K562 (cell line): ENCODE measurements around the gene CYP2C9. TPM values are rescaled to one million over a fixed set of nuclear protein-coding genes. Genes with fewer than 3 reads are reported as not detected.

Source experiments
- ATAC-seq: fragments of 200-7000 bp; cut with Tn5 transposase; 3 replicates; pipeline ENCODE4 v1.9.1; 2020; ENCODE audit warnings: moderate library complexity
- BruUV-seq: library from RNA; stranded (reverse); fragments of 400-500 nt; replicated peaks from 2 replicates; lab custom pipeline; 2021; lab: Mats Ljungman, UMichigan
- CTCF ChIA-PET: fragments of 300-600 bp; formaldehyde crosslinking; extraction: SDS; loops from one replicate; lab custom pipeline; 2021; ENCODE audit warnings: low intra/inter-chr PET ratio; lab: Yijun Ruan, JAX
- POLR2A ChIA-PET: fragments of 300-600, 350-650 bp; sonication (Branson Sonifier 250); formaldehyde crosslinking; extraction: SDS; loops from one replicate; lab custom pipeline; 2021; ENCODE audit warnings: antibody characterized with exemption, inconsistent platforms; lab: Yijun Ruan, JAX
- DNase-seq, 4 experiments: peaks; one replicate each; pipeline versions ENCODE4 v3.0.0 to v3.0.0-alpha.2; 2011 to 2018; ENCODE audit warnings: low spot score in 3 of 4, mixed read lengths in 3 of 4; ENCODE audit errors: extremely low read depth in 1 of 4
- FAIRE-seq: peaks from 2 replicates; lab custom pipeline; 2011; peaks lifted over from hg19 to GRCh38; lab: Jason Lieb, UNC
- H2AFZ ChIP-seq: 2 replicates; pipeline ENCODE4 v1.6.0; 2011; ENCODE audit warnings: low read depth, low read length, control low read depth, inconsistent platforms
- H3K27ac ChIP-seq: fragments of 200-600 bp; 3 replicates; pipeline ENCODE4 v1.8.0; 2011; ENCODE audit warnings: low read depth, mild to moderate bottlenecking, control low read depth, inconsistent platforms, low read length, moderate library complexity, mixed read lengths; ENCODE audit errors: extremely low read depth
- H3K27me3 ChIP-seq, 2 experiments: fragments of 300-600 bp in 1 of 2; 2 replicates in 1 of 2; 3 replicates in 1 of 2; pipeline versions ENCODE4 v1.6.0 to v1.8.0; 2011; ENCODE audit warnings: inconsistent platforms in 2 of 2, low read length in 2 of 2, mild to moderate bottlenecking in 1 of 2, mixed read lengths in 1 of 2, moderate library complexity in 1 of 2; ENCODE audit not compliant: control insufficient read depth in 2 of 2, insufficient read depth in 2 of 2
- H3K36me3 ChIP-seq: fragments of 300-600 bp; 3 replicates; pipeline ENCODE4 v1.8.0; 2011; ENCODE audit warnings: mild to moderate bottlenecking, low read length, inconsistent platforms; ENCODE audit not compliant: control insufficient read depth, insufficient read depth
- H3K4me1 ChIP-seq, 2 experiments: fragments of 200-600 bp in 1 of 2; replicated peaks in 1 of 2; 2 replicates in 1 of 2; 3 replicates in 1 of 2; pipeline versions ENCODE4 v1.5.1 to v1.8.0; 2011; ENCODE audit warnings: inconsistent platforms in 2 of 2, low read length in 2 of 2, mild to moderate bottlenecking in 1 of 2, mixed read lengths in 1 of 2, moderate library complexity in 1 of 2; ENCODE audit not compliant: control insufficient read depth in 2 of 2, insufficient read depth in 2 of 2
- H3K4me2 ChIP-seq: 2 replicates; pipeline ENCODE4 v1.6.1; 2011; ENCODE audit warnings: low read length, control low read depth, inconsistent platforms, mixed read lengths; ENCODE audit not compliant: insufficient read depth
- H3K4me3 ChIP-seq: fragments of 200-600 bp; sonication (generic), shearing (Covaris generic); 2 replicates; pipeline ENCODE4 v1.5.1; 2016; ENCODE audit warnings: control low read depth, inconsistent platforms
- H3K79me2 ChIP-seq: fragments of 200-600 bp; 3 replicates; pipeline ENCODE4 v1.8.0; 2011; ENCODE audit warnings: low read length, inconsistent platforms; ENCODE audit not compliant: control insufficient read depth, insufficient read depth
- H3K9ac ChIP-seq, 2 experiments: 2 replicates each; pipeline versions ENCODE4 v1.6.0 to v1.6.1; 2011; ENCODE audit warnings: low read depth in 2 of 2, low read length in 2 of 2, control low read depth in 1 of 2, inconsistent platforms in 1 of 2, mild to moderate bottlenecking in 1 of 2, mixed read lengths in 1 of 2; ENCODE audit not compliant: insufficient read depth in 1 of 2
- H3K9me1 ChIP-seq: one replicate; pipeline ENCODE4 v1.6.0; 2011; ENCODE audit warnings: inconsistent platforms, mild to moderate bottlenecking, low read length, moderate library complexity; ENCODE audit not compliant: control insufficient read depth, insufficient read depth
- H3K9me3 ChIP-seq: replicated peaks from 2 replicates; pipeline ENCODE4 v1.5.1; 2011; ENCODE audit warnings: low read depth, low read length, inconsistent platforms; ENCODE audit not compliant: control insufficient read depth, insufficient read depth
- H4K20me1 ChIP-seq: replicated peaks from 2 replicates; pipeline ENCODE4 v1.6.1; 2011; ENCODE audit warnings: low read length, inconsistent platforms, mixed read lengths; ENCODE audit not compliant: control insufficient read depth, insufficient read depth
- BRCA1 ChIP-seq, 2 experiments: fragments of 450-650 bp in 1 of 2; sonication (generic) in 1 of 2; formaldehyde crosslinking in 1 of 2; IDR thresholded peaks; 2 replicates each; pipeline versions ENCODE4 v1.5.0 to v1.6.1; 2017 to 2020; ENCODE audit warnings: mild to moderate bottlenecking in 1 of 2, missing genetic modification reagents in 1 of 2
- COPS2 ChIP-seq: fragments of 450-650 bp; conservative IDR thresholded peaks from 2 replicates; pipeline ENCODE4 v1.6.1; 2016; ENCODE audit warnings: mild to moderate bottlenecking, moderate library complexity
- FOXK1 ChIP-seq: sonication (generic); formaldehyde crosslinking; IDR thresholded peaks from 2 replicates; pipeline ENCODE4 v1.8.0; 2022; ENCODE audit warnings: missing genetic modification reagents, mild to moderate bottlenecking, borderline replicate concordance
- GTF2F1 ChIP-seq: IDR thresholded peaks from 2 replicates; pipeline ENCODE4 v1.6.1; 2011; ENCODE audit warnings: low read depth, low read length, improper control_type of control experiment
- XRCC5 ChIP-seq: fragments of 200-400 bp; formaldehyde crosslinking; IDR thresholded peaks from 2 replicates; pipeline ENCODE4 v1.6.1; 2017; ENCODE audit warnings: low read depth, mild to moderate bottlenecking, low read length
- ZC3H4 ChIP-seq: sonication (generic); formaldehyde crosslinking; IDR thresholded peaks from 2 replicates; pipeline ENCODE4 v1.9.0; 2021; ENCODE audit warnings: missing genetic modification reagents, borderline replicate concordance
- ZNF133 ChIP-seq: fragments of 250-450 bp; sonication (Bioruptor Pico); IDR thresholded peaks from 2 replicates; pipeline ENCODE4 v1.4.0; 2020; ENCODE audit warnings: mild to moderate bottlenecking
- ZNF444 ChIP-seq: fragments of 250-450 bp; sonication (Bioruptor Pico); IDR thresholded peaks from 2 replicates; pipeline ENCODE4 v1.4.0; 2020; ENCODE audit warnings: mild to moderate bottlenecking, moderate library complexity
- ZNF77 ChIP-seq: fragments of 250-450 bp; sonication (Bioruptor Pico); IDR thresholded peaks from 2 replicates; pipeline ENCODE4 v1.5.0; 2020
- in situ Hi-C: fragments of 300-500 bp; cut with MboI; formaldehyde crosslinking; loops from 4 replicates; pipeline ENCODE4 v1.15.0; 2018; ENCODE audit warnings: inconsistent platforms, mixed read lengths
- intact Hi-C: fragments of 100-400 bp; cut with micrococcal nuclease; formaldehyde crosslinking; loops from 2 replicates; pipeline ENCODE4 v1.14.2; 2022
- polyA plus RNA-seq, 8 experiments: library from polyadenylated mRNA; depleted of rRNA in 4 of 8; stranded (reverse) in 5 of 8; unstranded in 3 of 8; fragments of >200 nt; fragmentation: Nextera tagmentation in 2 of 8; fragmentation: Illumina TruSeq in 1 of 8; extraction: Ambion mirVana in 2 of 8; extraction: Trizol in 1 of 8; gene quantifications; 2 replicates each; pipeline versions ENCODE4 v1.2.1 to v1.2.3, GENCODE V29; 2011 to 2014; ENCODE audit warnings: inconsistent platforms in 1 of 8, missing spikeins in 1 of 8
- total RNA-seq, 7 experiments: library from RNA; depleted of rRNA in 6 of 7; stranded (reverse); fragments of >200 nt in 6 of 7; fragmentation: Illumina TruSeq in 2 of 7; extraction: Trizol in 2 of 7; gene quantifications; 2 replicates each; pipeline versions ENCODE4 v1.2.1 to v1.2.3, GENCODE V29; 2011 to 2021; ENCODE audit warnings: low replicate concordance in 1 of 7
- TF ChIP-seq, protein P1 (sequence below), 3 experiments: IDR thresholded peaks in 2 of 3; conservative IDR thresholded peaks in 1 of 3; 2 replicates each; pipeline ENCODE4 v1.5.1; 2011 to 2012; ENCODE audit warnings: low read length in 3 of 3, mild to moderate bottlenecking in 3 of 3, control low read depth in 2 of 3, improper control_type of control experiment in 1 of 3, inconsistent platforms in 1 of 3, low read depth in 1 of 3, mixed read lengths in 1 of 3, moderate library complexity in 1 of 3; ENCODE audit not compliant: insufficient read depth in 2 of 3
- TF ChIP-seq, protein P2 (sequence below): fragments of 450-650 bp; formaldehyde crosslinking; IDR thresholded peaks from 2 replicates; pipeline ENCODE4 v1.4.0; 2020; ENCODE audit warnings: mild to moderate bottlenecking, moderate library complexity
- TF ChIP-seq, protein P3 (sequence below), 2 experiments: fragments of 450-650 bp; IDR thresholded peaks; 2 replicates each; pipeline ENCODE4 v1.6.1; 2016
- TF ChIP-seq, protein P4 (sequence below): fragments of 450-650 bp; conservative IDR thresholded peaks from 2 replicates; pipeline ENCODE4 v1.6.1; 2016; ENCODE audit warnings: missing genetic modification characterization, low read depth, mild to moderate bottlenecking, control low read depth, missing compliant biosample characterization
- TF ChIP-seq, protein P5 (sequence below): IDR thresholded peaks from 3 replicates; pipeline ENCODE4 v1.6.1; 2011; ENCODE audit warnings: borderline replicate concordance, mild to moderate bottlenecking, moderate library complexity; ENCODE audit not compliant: insufficient read length; ENCODE audit errors: extremely low read depth

Gene CYP2C9
- total and polyA plus RNA-seq, 9 of the 15 experiments (the other 6 are each of a cell fraction or from before 2014, with no cell fraction given), result 0.22 TPM; not detected in 8

DNA sequence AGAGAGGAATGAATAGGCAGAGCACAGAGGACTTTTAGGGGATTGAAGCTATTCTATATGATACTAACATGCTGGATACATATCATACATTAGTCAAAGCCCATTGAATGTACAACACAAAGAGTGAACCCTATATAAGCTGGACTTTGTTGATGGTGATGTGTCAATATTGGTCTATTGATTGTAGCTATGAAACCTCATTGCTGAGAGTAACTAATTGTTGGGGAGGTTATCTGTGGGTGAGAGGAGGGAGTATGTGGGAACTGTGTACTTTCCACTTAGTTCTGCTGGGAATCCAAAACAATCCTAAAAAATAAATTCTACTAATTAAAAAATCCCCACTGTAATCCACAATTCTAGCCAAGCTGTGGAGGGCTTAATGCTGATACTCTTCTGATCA is 22.0 kb upstream of the CYP2C9 start:
- Histone ChIP-seq H3K36me3 (no peaks in the 10 kb centered on the region), H3K4me1 (no peaks in the 10 kb centered on the region), H3K9me1 (no peaks in the 10 kb centered on the region), H2AFZ (no peak overlapping the region), H3K27me3 (no peaks in the 10 kb centered on the region), H3K27ac (no peak overlapping the region), H3K9ac (no peak overlapping the region), H3K4me3 (no peak overlapping the region), H3K4me2 (no peak overlapping the region), H4K20me1 (no peaks in the 10 kb centered on the region), H3K9me3 (no peaks in the 10 kb centered on the region), H3K79me2 (no peaks in the 10 kb centered on the region)
- FAIRE-seq (no peak), ATAC-seq (no peak), DNase-seq (no peak)
- BruUV-seq, result no TSS peak
- POLR2A ChIA-PET, result no interaction called here
- intact Hi-C loops, result no loop called here
- in situ Hi-C loops, result no loop called here
- CTCF ChIA-PET, result no interaction called here
- TF ChIP-seq XRCC5, result no peak
- TF ChIP-seq, protein P1, sequence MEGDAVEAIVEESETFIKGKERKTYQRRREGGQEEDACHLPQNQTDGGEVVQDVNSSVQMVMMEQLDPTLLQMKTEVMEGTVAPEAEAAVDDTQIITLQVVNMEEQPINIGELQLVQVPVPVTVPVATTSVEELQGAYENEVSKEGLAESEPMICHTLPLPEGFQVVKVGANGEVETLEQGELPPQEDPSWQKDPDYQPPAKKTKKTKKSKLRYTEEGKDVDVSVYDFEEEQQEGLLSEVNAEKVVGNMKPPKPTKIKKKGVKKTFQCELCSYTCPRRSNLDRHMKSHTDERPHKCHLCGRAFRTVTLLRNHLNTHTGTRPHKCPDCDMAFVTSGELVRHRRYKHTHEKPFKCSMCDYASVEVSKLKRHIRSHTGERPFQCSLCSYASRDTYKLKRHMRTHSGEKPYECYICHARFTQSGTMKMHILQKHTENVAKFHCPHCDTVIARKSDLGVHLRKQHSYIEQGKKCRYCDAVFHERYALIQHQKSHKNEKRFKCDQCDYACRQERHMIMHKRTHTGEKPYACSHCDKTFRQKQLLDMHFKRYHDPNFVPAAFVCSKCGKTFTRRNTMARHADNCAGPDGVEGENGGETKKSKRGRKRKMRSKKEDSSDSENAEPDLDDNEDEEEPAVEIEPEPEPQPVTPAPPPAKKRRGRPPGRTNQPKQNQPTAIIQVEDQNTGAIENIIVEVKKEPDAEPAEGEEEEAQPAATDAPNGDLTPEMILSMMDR (IDR thresholded peaks at IDR 0.05 in 2 of 3, conservative IDR thresholded peaks at IDR 0.05 in 1 of 3; ENCODE audit: insufficient read depth in 2 of 3, low read depth in 1 of 3, low read length in 3 of 3), result no peak
- no peak for TF ChIP-seq ZC3H4
- TF ChIP-seq FOXK1 (CRISPR knock-in tag), result no peak
- TF ChIP-seq COPS2, result no peak
- TF ChIP-seq, protein P2, sequence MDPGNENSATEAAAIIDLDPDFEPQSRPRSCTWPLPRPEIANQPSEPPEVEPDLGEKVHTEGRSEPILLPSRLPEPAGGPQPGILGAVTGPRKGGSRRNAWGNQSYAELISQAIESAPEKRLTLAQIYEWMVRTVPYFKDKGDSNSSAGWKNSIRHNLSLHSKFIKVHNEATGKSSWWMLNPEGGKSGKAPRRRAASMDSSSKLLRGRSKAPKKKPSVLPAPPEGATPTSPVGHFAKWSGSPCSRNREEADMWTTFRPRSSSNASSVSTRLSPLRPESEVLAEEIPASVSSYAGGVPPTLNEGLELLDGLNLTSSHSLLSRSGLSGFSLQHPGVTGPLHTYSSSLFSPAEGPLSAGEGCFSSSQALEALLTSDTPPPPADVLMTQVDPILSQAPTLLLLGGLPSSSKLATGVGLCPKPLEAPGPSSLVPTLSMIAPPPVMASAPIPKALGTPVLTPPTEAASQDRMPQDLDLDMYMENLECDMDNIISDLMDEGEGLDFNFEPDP (CRISPR knock-in tag), result no peak
- TF ChIP-seq, protein P3, sequence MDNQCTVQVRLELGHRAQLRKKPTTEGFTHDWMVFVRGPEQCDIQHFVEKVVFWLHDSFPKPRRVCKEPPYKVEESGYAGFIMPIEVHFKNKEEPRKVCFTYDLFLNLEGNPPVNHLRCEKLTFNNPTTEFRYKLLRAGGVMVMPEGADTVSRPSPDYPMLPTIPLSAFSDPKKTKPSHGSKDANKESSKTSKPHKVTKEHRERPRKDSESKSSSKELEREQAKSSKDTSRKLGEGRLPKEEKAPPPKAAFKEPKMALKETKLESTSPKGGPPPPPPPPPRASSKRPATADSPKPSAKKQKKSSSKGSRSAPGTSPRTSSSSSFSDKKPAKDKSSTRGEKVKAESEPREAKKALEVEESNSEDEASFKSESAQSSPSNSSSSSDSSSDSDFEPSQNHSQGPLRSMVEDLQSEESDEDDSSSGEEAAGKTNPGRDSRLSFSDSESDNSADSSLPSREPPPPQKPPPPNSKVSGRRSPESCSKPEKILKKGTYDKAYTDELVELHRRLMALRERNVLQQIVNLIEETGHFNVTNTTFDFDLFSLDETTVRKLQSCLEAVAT (IDR thresholded peaks at IDR 0.05), result no peak
- TF ChIP-seq GTF2F1, result no peak
- TF ChIP-seq ZNF77 (CRISPR knock-in tag), result no peak
- TF ChIP-seq, protein P4, sequence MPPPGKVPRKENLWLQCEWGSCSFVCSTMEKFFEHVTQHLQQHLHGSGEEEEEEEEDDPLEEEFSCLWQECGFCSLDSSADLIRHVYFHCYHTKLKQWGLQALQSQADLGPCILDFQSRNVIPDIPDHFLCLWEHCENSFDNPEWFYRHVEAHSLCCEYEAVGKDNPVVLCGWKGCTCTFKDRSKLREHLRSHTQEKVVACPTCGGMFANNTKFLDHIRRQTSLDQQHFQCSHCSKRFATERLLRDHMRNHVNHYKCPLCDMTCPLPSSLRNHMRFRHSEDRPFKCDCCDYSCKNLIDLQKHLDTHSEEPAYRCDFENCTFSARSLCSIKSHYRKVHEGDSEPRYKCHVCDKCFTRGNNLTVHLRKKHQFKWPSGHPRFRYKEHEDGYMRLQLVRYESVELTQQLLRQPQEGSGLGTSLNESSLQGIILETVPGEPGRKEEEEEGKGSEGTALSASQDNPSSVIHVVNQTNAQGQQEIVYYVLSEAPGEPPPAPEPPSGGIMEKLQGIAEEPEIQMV, result no peak
- TF ChIP-seq, protein P5, sequence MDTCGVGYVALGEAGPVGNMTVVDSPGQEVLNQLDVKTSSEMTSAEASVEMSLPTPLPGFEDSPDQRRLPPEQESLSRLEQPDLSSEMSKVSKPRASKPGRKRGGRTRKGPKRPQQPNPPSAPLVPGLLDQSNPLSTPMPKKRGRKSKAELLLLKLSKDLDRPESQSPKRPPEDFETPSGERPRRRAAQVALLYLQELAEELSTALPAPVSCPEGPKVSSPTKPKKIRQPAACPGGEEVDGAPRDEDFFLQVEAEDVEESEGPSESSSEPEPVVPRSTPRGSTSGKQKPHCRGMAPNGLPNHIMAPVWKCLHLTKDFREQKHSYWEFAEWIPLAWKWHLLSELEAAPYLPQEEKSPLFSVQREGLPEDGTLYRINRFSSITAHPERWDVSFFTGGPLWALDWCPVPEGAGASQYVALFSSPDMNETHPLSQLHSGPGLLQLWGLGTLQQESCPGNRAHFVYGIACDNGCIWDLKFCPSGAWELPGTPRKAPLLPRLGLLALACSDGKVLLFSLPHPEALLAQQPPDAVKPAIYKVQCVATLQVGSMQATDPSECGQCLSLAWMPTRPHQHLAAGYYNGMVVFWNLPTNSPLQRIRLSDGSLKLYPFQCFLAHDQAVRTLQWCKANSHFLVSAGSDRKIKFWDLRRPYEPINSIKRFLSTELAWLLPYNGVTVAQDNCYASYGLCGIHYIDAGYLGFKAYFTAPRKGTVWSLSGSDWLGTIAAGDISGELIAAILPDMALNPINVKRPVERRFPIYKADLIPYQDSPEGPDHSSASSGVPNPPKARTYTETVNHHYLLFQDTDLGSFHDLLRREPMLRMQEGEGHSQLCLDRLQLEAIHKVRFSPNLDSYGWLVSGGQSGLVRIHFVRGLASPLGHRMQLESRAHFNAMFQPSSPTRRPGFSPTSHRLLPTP, result no peak
- no peak for TF ChIP-seq BRCA1 (IDR thresholded peaks at IDR 0.05)
- TF ChIP-seq BRCA1 (CRISPR knock-in tag; IDR thresholded peaks at IDR 0.05), result no peak
- TF ChIP-seq ZNF133 (CRISPR knock-in tag), result no peak
- no peak for TF ChIP-seq ZNF444 (CRISPR knock-in tag)
